ENCODE measurements around the gene EPO.

GRCh38 chr7:100699018-100699417 is 21.2 kb upstream of the EPO start:
- TF ChIP-seq ESRRG (CRISPR knock-in tag; IDR thresholded peaks at IDR 0.05) (no peak), ZFP30 (CRISPR knock-in tag; IDR thresholded peaks at IDR 0.05) (no peak), TCF4 (CRISPR knock-in tag; IDR thresholded peaks at IDR 0.05; ENCODE audit: borderline replicate concordance) (no peak), CSDC2 (CRISPR knock-in tag; IDR thresholded peaks at IDR 0.05) (no peak), ARNTL (CRISPR knock-in tag; IDR thresholded peaks at IDR 0.05; ENCODE audit: borderline replicate concordance, low read depth) (no peak), CREB5 (CRISPR knock-in tag; IDR thresholded peaks at IDR 0.05; ENCODE audit: low read depth) (no peak), PATZ1 (CRISPR knock-in tag; IDR thresholded peaks at IDR 0.05; ENCODE audit: borderline replicate concordance) (no peak)

Data from SK-N-SH treated with all-trans-retinoic acid at 6 μM for 48 hours (cell line).